Caco-2 (cell line): ENCODE data around the gene VPS37D. TPM values are rescaled to one million over a fixed set of nuclear protein-coding genes. Genes with fewer than 3 reads are reported as not detected.

Source experiments
- BruUV-seq: library from RNA; stranded (reverse); fragments of 400-500 nt; replicated peaks from 2 replicates; lab custom pipeline; 2021; lab: Mats Ljungman, UMichigan
- CTCF ChIA-PET: fragments of 300-600 bp; sonication (Branson Sonifier 250); formaldehyde crosslinking; loops from one replicate; lab custom pipeline; 2022; ENCODE audit warnings: antibody characterized with exemption; lab: Charles Lee
- POLR2A ChIA-PET: fragments of 300-600 bp; sonication (Branson Sonifier 250); formaldehyde crosslinking; loops from one replicate; lab custom pipeline; 2022; ENCODE audit warnings: antibody characterized with exemption; lab: Charles Lee
- DNase-seq, 2 experiments: peaks; one replicate each; pipeline versions ENCODE4 v3.0.0 to v3.0.0-alpha.2; 2020 to 2022
- H3K27me3 ChIP-seq: replicated peaks from 2 replicates; pipeline ENCODE4 v1.6.0; 2011; ENCODE audit warnings: low read length; ENCODE audit not compliant: control insufficient read depth, insufficient read depth
- H3K36me3 ChIP-seq: 2 replicates; pipeline ENCODE4 v1.5.1; 2011; ENCODE audit warnings: low read length; ENCODE audit not compliant: control insufficient read depth, insufficient read depth
- H3K4me1 ChIP-seq: fragments of 250-450 bp; sonication (Bioruptor Pico); 2 replicates; pipeline ENCODE4 v1.5.1; 2020; ENCODE audit warnings: mild to moderate bottlenecking
- H3K4me3 ChIP-seq: 2 replicates; pipeline ENCODE4 v1.5.1; 2011; ENCODE audit warnings: low read depth, mild to moderate bottlenecking, control low read depth, low read length
- H3K9me3 ChIP-seq: fragments of 250-450 bp; sonication (Bioruptor Pico); 2 replicates; pipeline ENCODE4 v1.5.1; 2020; ENCODE audit warnings: mild to moderate bottlenecking, moderate library complexity
- H3K27ac Mint-ChIP-seq: one replicate; pipeline ENCODE4 v1.8.0; 2022; ENCODE audit warnings: mixed read lengths; ENCODE audit not compliant: unreplicated experiment
- H3K27me3 Mint-ChIP-seq: one replicate; pipeline ENCODE4 v1.8.0; 2022; ENCODE audit warnings: mixed read lengths; ENCODE audit not compliant: insufficient read depth, unreplicated experiment
- H3K36me3 Mint-ChIP-seq: one replicate; pipeline ENCODE4 v1.8.0; 2022; ENCODE audit warnings: mild to moderate bottlenecking, mixed read lengths; ENCODE audit not compliant: insufficient read depth, unreplicated experiment
- H3K4me1 Mint-ChIP-seq: one replicate; pipeline ENCODE4 v1.8.0; 2022; ENCODE audit warnings: low read depth, mixed read lengths; ENCODE audit not compliant: unreplicated experiment
- H3K4me3 Mint-ChIP-seq: one replicate; pipeline ENCODE4 v1.8.0; 2022; ENCODE audit warnings: mild to moderate bottlenecking, moderate library complexity, mixed read lengths; ENCODE audit not compliant: unreplicated experiment
- H3K9me3 Mint-ChIP-seq: one replicate; pipeline ENCODE4 v1.8.0; 2022; ENCODE audit warnings: mixed read lengths; ENCODE audit not compliant: unreplicated experiment
- CTCF ChIP-seq, 2 experiments: fragments of 200-600 bp in 1 of 2; IDR thresholded peaks; 1 replicate in 1 of 2; 2 replicates in 1 of 2; pipeline versions ENCODE4 v1.5.1 to v1.8.0; 2011 to 2022; ENCODE audit warnings: antibody characterized with exemption in 1 of 2, control low read depth in 1 of 2, inconsistent platforms in 1 of 2, low read depth in 1 of 2, low read length in 1 of 2, mild to moderate bottlenecking in 1 of 2, moderate library complexity in 1 of 2; ENCODE audit not compliant: insufficient read depth in 1 of 2, severe bottlenecking in 1 of 2, unreplicated experiment in 1 of 2
- intact Hi-C: fragments of 100-400 bp; cut with micrococcal nuclease; formaldehyde crosslinking; loops from one replicate; pipeline ENCODE4 v1.10.0; 2022; ENCODE audit not compliant: unreplicated experiment
- total RNA-seq: library from RNA; stranded (reverse); gene quantifications from 2 replicates; pipeline ENCODE4 v1.2.3, GENCODE V29; 2022

The VPS37D gene
- total RNA-seq, 1 experiment from 2014 or later: 2.7 TPM

- intact Hi-C loops: no loop called here
- no peaks in the 10 kb centered on the region for H3K27me3 ChIP-seq
- peak overlapping the region; percentile 59 for H3K27ac Mint-ChIP-seq
- no peak overlapping the region for H3K4me3 ChIP-seq
- H3K36me3 ChIP-seq: peaks cover 1% of the 10 kb centered on the region; the same call in 1 of the 2 replicates
- H3K4me1 Mint-ChIP-seq: no peaks in the 10 kb centered on the region
- H3K4me3 Mint-ChIP-seq: no peak overlapping the region
- no peaks in the 10 kb centered on the region for H3K27me3 Mint-ChIP-seq
- H3K4me1 ChIP-seq: no peaks in the 10 kb centered on the region
- H3K9me3 ChIP-seq: no peaks in the 10 kb centered on the region
- TF ChIP-seq CTCF (IDR thresholded peaks at IDR 0.05; ENCODE audit: insufficient read depth in 1 of 2, low read depth in 1 of 2, low read length in 1 of 2, severe bottlenecking in 1 of 2, unreplicated experiment in 1 of 2): no peak
- ChIA-PET CTCF (no interaction called here), POLR2A (no interaction called here)
- H3K9me3 Mint-ChIP-seq: no peaks in the 10 kb centered on the region
- BruUV-seq: no TSS peak
- no peak for DNase-seq
- peaks cover 66% of the 10 kb centered on the region for H3K36me3 Mint-ChIP-seq
These were observed 38.8 kb downstream of the VPS37D start for GRCh38 chr7:73706126-73707044.

- BruUV-seq: no TSS peak
- no peaks in the 10 kb centered on the region for H3K27me3 ChIP-seq
- H3K9me3 ChIP-seq: no peaks in the 10 kb centered on the region
- ChIA-PET POLR2A (no interaction called here), CTCF (no interaction called here)
- peak overlapping the region; percentile 59 for H3K27ac Mint-ChIP-seq
- no peak for TF ChIP-seq CTCF (IDR thresholded peaks at IDR 0.05; ENCODE audit: insufficient read depth in 1 of 2, low read depth in 1 of 2, low read length in 1 of 2, severe bottlenecking in 1 of 2, unreplicated experiment in 1 of 2)
- peaks cover 58% of the 10 kb centered on the region for H3K36me3 Mint-ChIP-seq
- no peak overlapping the region for H3K4me3 Mint-ChIP-seq
- peaks cover 1% of the 10 kb centered on the region; the same call in 1 of the 2 replicates for H3K36me3 ChIP-seq
- intact Hi-C loops: no loop called here
- H3K4me1 ChIP-seq: no peaks in the 10 kb centered on the region
- no peaks in the 10 kb centered on the region for H3K27me3 Mint-ChIP-seq
- no peaks in the 10 kb centered on the region for H3K4me1 Mint-ChIP-seq
- H3K9me3 Mint-ChIP-seq: no peaks in the 10 kb centered on the region
- no peak overlapping the region for H3K4me3 ChIP-seq
- DNase-seq: no peak
These were observed 39.5 kb downstream of the VPS37D start for GRCh38 chr7:73707045-73707631.

GRCh38 chr7:73708961-73709549 lies 41.4 kb downstream of the VPS37D start:
- BruUV-seq: no TSS peak
- DNase-seq: no peak
- POLR2A ChIA-PET: no interaction called here

More at GRCh38 chr7:73708961-73709549, 41.4 kb downstream of the VPS37D start:
- Mint-ChIP-seq H3K27ac (no peak overlapping the region), H3K4me3 (no peak overlapping the region), H3K4me1 (no peaks in the 10 kb centered on the region), H3K36me3 (peaks cover 43% of the 10 kb centered on the region), H3K27me3 (no peaks in the 10 kb centered on the region), H3K9me3 (no peaks in the 10 kb centered on the region)
- no peak overlapping the region for H3K4me3 ChIP-seq
- H3K9me3 ChIP-seq: no peaks in the 10 kb centered on the region
- intact Hi-C loops: no loop called here
- CTCF ChIA-PET: no interaction called here
- H3K4me1 ChIP-seq: no peaks in the 10 kb centered on the region
- H3K27me3 ChIP-seq: no peaks in the 10 kb centered on the region
- no peak for TF ChIP-seq CTCF (IDR thresholded peaks at IDR 0.05; ENCODE audit: insufficient read depth in 1 of 2, low read depth in 1 of 2, low read length in 1 of 2, severe bottlenecking in 1 of 2, unreplicated experiment in 1 of 2)
- H3K36me3 ChIP-seq: peaks cover 1% of the 10 kb centered on the region
